GM12875 (cell line): ENCODE measurements around the gene NMUR1.

Source experiments
- H3K4me3 ChIP-seq: one replicate; pipeline ENCODE4 v1.5.1; 2011; ENCODE audit warnings: low read depth, low read length, control low read depth
- CTCF ChIP-seq: IDR thresholded peaks from 2 replicates; pipeline ENCODE4 v1.5.1; 2011; ENCODE audit warnings: low read depth, mild to moderate bottlenecking, control low read depth, inconsistent platforms, low read length, moderate library complexity, borderline replicate concordance; ENCODE audit not compliant: insufficient read depth

The NMUR1 gene

GRCh38 chr2:231482806-231483391 lies 47.3 kb downstream of the NMUR1 start:
- no peak overlapping the region for H3K4me3 ChIP-seq
- peak; percentile 96 for TF ChIP-seq CTCF

GRCh38 chr2:231480781-231481180 lies 49.5 kb downstream of the NMUR1 start:
- no peak for TF ChIP-seq CTCF
- no peak overlapping the region for H3K4me3 ChIP-seq

- no peak overlapping the region for H3K4me3 ChIP-seq
- no peak for TF ChIP-seq CTCF
Observed at GRCh38 chr2:231479455-231479854, 50.8 kb downstream of the NMUR1 start.

- TF ChIP-seq CTCF: no peak
- H3K4me3 ChIP-seq: no peak overlapping the region
Observed at GRCh38 chr2:231476920-231477319, 53.3 kb downstream of the NMUR1 start.

GRCh38 chr2:231475965-231476364 lies 54.3 kb downstream of the NMUR1 start:
- TF ChIP-seq CTCF: no peak
- H3K4me3 ChIP-seq: no peak overlapping the region
